HG02588 (cell line): ENCODE data around the gene WDR81.
"Not testable (repeated sequence)": the region's sequence is repeated elsewhere in the genome, so short reads cannot be mapped to it uniquely, and the experiment has no call there.

Experiments
- ATAC-seq: cut with Tn5 transposase; IDR thresholded peaks from one replicate; pipeline ENCODE4 v1.9.1; 2021; ENCODE audit warnings: mild to moderate bottlenecking, moderate library complexity; ENCODE audit not compliant: unreplicated experiment

The WDR81 gene

DNA sequence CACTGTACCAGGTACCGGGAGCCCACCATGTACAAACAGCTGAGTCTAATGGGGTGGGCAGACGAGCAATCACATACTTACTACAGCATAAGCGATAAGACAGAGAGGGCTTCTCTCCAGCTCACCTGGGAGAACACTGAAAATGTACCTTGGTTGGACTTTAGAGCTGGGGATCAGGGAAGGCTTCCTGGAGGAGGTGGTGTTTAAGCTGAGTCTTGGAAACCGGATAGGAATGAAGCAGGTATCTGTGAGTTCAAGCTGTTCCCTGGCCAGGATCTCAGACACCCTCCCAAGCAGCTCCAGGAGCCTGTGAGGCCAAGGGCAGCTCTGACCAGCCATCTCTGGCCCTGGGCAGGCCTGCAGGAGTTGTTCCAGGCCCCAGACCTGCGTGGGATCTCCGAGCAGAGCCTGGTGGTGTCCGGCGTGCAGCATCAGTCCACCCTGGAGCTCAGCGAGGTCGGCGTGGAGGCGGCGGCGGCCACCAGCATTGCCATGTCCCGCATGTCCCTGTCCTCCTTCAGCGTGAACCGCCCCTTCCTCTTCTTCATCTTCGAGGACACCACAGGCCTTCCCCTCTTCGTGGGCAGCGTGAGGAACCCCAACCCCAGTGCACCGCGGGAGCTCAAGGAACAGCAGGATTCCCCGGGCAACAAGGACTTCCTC, 29.4 kb downstream of the WDR81 start:
- ATAC-seq: no peak

DNA sequence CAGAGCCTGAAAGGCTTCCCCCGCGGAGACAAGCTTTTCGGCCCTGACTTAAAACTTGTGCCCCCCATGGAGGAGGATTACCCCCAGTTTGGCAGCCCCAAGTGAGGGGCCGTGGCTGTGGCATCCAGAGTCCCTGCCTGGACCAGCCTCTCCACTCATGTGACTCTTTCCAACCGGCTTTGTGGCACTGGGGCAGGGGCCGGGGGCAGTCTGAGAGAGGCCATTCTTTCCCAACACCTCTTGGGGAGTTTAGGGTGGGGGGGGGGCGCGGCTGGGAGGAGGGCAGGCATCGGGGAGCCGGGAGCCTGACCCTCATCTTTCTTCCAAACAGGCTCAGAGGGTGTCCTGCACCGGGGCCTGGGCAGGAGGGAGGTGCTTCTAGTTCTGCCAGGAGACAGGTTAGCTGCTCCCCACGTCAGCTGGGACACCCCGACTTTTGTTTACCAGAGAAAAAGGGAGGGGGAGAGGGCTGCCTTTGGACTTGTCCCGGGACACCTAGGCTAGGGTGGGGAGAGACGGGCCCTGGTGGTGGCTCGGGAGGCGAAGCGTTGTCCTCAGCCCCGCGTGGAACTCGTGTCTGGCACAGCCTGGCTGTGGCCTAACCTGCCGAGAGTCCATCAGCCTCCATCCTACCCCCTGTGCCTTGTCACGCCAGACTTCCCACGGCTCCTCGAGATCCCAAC, 30.1 kb downstream of the WDR81 start:
- no peak for ATAC-seq

DNA sequence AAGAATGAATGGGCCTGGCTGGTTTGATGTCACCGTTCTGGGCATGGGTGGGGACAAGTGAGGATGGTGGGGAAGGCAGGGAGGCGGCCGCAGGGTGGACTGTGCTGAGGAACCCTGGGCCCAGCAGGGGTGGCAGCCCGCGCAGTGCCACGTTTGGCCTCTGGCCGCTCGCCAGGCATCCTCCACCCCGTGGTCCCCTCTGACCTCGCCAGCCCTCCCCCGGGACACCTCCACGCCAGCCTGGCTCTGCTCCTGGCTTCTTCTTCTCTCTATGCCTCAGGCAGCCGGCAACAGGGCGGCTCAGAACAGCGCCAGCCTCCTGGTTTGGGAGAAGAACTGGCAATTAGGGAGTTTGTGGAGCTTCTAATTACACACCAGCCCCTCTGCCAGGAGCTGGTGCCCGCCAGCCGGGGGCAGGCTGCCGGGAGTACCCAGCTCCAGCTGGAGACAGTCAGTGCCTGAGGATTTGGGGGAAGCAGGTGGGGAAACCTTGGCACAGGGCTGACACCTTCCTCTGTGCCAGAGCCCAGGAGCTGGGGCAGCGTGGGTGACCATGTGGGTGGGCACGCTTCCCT, 30.8 kb downstream of the WDR81 start:
- ATAC-seq: no peak

DNA sequence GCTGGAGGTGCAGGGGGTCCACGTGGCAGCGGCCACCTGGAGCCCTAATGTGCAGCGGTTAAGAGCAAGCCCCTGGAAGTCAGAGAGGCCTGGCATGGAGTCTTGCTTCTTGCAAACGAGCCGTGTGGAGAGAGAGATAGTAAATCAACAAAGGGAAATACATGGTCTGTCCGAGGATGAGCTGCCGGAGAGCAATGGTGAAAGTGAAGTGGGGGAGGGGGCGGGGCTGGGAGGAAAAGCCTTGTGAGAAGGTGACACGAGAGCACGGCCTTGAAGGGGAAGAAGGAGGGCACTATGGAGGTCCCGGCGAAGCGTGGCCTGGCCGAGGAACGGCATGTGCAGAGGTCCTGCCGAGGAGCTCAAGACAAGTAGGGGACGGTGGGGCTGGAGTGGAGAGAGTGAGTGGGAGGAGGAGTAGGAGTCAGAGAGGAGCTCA, 31.3 kb downstream of the WDR81 start:
- no peak for ATAC-seq

DNA sequence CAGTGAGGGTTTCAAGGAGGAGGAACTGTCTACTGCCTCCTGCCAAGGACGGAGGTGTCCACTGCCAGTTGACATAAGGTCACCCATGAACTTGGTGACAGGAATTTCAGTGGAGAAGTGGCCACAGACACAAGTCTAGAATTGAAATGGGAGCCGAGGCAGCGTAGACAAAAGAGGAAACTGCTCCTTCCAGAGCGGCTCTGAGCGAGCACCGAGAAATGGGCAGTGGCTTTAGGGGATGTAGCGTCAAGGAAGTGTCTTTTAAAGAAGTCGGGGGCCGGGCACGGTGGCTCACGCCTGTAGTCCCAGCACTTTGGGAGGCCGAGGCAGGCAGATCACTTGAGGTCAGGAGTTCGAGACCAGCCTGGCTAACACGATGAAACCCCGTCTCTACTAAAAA, 34.3 kb downstream of the WDR81 start:
- no peak for ATAC-seq

DNA sequence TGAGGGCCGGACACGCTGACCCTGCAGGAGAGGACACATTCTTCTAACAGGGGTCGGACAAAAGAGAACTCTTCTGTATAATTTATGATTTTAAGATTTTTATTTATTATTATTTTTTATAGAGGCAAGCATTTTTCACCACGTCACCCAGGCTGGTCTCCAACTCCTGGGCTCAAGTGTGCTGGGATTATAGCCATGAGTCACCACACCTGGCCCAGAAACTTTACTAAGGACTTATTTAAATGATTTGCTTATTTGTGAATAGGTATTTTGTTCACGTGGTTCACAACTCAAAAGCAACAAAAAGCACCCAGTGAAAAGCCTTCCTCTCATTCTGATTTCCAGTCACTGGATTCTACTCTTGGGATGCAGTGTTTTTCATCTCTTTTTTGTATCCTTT, 35.0 kb downstream of the WDR81 start:
- no peak for ATAC-seq

DNA sequence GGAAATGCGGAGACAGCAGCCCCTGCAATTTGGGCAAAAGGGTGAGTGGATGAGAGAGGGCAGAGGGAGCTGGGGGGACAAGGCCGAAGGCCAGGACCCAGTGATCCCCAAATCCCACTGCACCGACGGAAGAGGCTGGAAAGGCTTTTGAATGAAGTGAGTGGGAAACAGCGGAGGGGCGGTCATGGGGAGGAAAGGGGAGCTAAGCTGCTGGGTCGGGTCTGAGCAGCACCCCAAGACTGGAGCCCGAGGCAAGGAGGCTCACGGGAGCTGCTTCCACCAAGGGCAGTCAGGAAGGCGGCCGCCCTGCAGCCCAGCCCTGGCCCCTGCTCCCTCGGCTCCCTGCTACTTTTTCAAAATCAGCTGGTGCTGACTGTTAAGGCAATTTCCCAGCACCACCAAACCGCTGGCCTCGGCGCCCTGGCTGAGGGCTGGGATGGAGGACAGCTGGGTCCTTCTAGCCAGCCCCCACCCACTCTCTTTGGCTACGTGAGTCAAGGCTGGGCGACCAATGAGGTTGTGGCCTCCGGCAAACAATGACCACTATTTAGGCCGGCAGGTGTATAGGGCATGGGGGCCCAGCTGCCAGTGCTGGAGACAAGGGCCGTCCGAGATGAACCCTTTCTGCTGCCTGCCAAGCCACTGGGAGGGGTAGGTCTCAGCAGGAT, 37.9 kb downstream of the WDR81 start:
- no peak for ATAC-seq

DNA sequence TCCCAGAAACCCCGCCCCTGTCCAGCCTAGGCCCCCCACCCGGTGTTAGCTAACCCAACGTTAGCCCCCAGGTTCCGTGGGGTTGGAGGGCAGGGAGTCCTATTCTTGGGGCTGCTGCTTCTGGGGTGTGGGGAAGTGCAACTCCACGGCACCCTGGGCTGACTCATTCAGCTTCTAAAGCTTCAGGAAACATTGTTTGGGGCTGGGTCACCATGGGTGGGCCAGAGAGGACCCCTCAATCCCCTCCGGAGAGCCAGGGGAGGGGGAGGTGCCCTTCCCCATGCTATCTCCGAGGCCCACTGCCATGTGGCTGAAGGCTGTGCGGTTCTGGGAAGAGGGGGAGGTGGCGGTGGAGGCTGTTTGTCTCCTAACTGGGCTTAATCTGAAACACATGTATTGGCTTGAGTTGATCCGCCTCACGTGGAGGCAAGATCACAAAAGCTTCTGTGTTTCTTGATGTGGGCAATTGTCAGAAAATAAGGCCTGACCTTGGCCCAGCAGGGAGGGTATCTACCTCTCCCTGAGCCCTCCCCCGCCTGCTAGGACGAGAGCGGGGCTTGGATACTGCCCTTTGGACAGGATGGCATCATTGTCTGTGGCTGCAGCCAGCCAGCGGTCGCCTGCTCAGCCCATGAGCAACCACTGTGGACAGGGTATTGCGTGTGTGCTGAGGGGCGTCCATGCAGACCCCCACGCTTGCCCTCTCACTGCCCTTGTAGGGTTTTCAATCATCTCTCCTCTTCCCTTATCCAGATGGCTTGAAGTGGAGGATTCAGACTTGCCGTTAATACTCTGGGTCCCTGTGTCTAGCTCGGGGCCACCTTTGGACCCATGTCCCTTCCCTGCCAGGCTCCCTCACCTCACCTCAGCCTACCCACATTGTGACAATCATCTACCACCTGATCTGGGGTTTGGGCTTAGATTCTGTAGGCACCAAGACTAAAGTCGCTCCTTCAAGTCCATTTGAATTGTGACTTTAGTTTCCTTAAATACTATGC, 38.7 kb downstream of the WDR81 start:
- no peak for ATAC-seq

DNA sequence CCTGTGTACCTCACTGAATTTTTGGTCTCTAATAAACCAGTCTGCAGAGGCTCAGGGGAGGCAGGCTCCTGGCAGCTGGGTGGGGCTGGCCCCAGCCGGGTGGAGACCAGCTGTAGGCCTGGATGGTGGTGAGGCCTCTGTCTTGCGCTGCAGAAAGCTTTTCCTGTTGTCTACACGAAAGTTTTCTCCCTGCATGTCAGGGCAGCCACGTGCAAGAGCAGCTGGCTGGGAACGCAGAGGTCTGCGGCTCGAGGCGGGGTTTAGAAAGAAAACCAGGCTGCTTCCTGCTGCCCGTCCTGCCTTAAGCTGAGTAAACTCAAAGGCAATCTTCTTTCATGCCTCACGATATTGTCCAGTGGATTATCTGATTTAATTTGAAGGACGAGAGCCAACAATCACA, 39.8 kb downstream of the WDR81 start:
- no peak for ATAC-seq

DNA sequence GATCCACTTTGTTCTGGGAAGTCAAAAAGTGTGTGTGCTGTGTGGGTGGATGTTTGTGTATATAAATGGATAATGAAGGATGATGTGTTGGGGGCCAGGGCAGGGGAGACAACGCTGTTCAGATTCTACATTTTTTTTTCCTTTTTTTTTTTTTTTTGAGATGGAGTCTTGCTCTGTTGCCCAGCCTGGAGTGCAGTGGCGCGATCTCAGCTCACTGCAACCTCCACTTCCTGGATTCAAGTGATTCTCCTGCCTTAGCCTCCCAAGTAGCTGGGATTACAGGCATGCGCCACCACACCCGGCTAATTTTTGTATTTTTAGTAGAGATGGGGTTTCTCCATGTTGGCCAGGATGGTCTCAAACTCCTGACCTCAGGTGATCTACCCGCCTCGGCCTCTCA, 40.2 kb downstream of the WDR81 start:
- ATAC-seq: not testable (repeated sequence)

DNA sequence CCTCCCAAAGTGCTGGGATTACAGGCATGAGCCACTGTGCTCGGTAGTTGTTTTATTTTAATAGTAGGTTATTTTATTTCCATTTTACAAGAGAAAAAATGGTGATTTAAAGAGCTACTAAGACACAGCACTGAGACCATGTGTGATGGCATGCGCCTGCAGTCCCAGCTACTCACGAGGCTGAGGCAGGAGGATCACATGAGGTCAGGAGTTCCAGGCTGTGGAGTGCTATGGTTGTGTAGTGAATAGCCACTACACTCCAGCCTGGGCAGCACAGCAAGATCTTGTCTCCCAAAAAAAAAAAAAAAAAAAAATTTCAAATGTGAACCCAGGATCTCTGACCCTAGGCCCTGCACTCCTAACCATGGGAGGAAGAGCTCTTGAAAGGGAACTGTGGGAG, 41.1 kb downstream of the WDR81 start:
- ATAC-seq: no peak

DNA sequence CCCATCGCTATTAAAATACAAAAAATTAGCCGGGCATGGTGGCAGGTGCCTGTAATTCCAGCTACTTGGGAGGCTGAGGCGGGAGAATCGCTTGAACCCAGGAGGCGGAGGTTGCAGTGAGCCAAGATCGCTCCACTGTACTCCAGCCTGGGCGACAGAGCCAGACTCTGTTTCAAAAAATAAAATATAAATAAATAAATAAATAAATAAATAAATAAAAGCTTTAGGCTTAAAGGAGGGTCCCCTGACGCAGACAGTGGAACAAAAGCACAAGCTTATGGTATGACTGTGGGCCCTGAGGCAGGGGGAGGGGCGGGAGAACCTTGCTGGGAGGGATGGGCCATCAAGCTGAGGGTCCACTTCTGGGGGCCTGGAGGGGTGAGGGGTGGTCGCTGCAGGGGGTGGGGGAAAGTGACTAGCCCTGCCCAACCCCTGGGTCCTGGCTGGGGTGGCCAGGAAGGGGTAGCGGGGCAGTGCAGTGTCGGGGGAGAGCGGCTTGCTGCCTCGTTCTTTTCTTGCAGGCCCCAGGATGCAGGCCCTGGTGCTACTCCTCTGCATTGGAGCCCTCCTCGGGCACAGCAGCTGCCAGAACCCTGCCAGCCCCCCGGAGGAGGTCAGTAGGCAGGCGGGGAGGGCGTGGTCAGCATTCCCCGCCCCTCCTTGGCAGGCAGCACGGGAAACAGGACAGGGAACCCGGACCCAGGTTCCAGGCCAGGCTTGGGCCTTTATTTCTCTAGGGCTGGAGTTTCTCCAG, 42.1 kb downstream of the WDR81 start:
- ATAC-seq: no peak

DNA sequence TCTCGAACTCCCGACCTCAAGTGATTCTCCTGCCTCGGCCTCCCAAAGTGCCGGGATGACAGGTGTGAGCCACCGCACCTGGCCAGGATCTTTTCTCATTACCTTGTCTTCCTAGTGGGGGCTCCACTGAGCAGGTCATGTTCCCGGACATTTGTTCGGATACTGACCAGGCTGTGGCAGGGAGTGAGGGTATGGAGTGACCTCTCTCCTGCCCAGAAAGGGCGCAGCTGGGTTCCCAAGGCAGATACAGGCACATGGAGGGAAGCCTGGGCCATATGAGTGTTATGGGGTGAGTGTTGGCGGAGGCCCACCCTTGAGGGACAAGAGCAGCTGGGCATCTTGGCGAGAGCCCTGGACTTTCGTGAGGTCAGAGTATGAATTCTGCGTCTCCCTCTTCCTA, 42.9 kb downstream of the WDR81 start:
- ATAC-seq: no peak

DNA sequence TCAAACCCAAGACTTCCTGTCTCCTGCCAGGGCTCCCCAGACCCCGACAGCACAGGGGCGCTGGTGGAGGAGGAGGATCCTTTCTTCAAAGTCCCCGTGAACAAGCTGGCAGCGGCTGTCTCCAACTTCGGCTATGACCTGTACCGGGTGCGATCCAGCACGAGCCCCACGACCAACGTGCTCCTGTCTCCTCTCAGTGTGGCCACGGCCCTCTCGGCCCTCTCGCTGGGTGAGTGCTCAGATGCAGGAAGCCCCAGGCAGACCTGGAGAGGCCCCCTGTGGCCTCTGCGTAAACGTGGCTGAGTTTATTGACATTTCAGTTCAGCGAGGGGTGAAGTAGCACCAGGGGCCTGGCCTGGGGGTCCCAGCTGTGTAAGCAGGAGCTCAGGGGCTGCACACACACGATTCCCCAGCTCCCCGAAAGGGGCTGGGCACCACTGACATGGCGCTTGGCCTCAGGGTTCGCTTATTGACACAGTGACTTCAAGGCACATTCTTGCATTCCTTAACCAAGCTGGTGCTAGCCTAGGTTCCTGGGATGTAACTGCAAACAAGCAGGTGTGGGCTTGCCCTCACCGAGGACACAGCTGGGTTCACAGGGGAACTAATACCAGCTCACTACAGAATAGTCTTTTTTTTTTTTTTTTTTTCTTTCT, 45.4 kb downstream of the WDR81 start:
- ATAC-seq: no peak

DNA sequence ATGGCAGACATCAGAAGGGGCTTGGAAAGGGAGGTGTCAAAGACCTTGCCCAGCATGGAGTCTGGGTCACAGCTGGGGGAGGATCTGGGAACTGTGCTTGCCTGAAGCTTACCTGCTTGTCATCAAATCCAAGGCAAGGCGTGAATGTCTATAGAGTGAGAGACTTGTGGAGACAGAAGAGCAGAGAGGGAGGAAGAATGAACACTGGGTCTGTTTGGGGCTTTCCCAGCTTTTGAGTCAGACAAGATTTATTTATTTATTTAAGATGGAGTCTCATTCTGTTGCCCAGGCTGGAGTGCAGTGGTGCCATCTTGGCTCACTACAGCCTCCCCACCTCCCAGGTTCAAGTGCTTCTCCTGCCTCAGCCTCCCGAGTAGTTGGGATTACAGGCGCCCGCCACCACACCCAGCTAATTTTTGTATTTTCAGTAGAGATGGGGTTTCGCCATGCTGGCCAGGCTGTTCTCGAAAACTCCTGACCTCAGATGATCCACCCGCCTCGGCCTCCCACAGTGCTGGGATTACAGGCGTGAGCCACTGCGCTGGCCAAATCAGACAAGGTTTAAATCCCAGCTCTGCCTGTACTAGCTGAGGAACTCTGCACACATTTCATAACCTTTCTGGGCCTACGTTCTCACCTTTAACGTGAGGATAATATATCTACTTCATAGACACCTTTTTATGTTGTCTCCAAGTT, 48.6 kb downstream of the WDR81 start:
- ATAC-seq: not testable (repeated sequence)

DNA sequence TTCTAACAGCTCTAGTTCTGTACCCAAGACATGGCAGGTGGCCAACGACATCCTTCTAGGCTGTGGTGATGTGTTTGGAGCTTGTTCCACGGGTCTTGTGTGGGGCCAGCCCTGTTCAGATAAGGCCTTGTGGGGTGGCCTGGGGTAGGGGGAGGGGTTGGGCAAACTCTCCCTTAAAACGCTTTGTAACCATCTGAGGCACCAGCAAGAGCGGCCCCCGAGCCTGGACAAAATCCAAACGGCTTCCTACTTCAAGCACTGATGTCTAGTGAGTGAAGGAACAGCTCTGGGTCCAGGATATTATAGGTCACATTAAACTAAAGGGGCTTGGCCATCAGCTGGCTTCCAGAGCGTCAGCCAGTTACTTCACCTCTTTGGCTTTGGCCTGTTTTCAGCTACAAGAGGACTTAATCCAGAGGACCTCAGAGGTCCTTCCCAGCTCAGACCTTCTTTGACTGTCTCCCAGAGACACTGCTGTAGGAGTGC, 49.2 kb downstream of the WDR81 start:
- no peak for ATAC-seq

DNA sequence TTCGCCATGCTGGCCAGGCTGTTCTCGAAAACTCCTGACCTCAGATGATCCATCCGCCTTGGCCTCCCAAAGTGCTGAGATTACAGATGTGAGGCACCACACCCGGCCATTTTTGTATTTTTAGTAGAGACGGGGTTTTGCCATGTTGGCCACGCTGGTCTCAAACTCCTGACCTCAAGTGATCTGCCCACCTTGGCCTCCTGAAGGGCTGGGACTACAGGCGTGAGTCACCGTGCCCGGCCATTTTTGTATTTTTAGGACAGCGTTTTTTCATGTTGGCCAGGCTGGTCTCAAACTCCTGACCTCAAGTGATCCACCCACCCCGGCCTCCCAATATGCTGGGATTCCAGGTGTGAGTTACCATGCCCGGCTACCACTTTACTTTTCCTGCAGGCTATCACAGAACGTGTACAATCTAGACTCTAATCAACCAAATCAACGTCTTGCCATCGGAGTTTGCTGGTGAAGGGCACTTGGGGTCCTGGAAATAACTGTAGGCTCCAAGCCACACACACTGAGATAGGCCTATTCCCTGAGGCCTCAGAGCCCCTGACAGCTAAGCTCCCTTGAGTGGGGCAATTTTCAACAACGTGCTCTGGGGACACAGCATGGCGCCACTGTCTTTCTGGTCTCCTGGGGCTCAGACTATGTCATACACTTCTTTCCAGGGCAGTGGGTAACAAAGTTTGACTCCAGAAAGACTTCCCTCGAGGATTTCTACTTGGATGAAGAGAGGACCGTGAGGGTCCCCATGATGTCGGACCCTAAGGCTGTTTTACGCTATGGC, 50.1 kb downstream of the WDR81 start:
- ATAC-seq: no peak

DNA sequence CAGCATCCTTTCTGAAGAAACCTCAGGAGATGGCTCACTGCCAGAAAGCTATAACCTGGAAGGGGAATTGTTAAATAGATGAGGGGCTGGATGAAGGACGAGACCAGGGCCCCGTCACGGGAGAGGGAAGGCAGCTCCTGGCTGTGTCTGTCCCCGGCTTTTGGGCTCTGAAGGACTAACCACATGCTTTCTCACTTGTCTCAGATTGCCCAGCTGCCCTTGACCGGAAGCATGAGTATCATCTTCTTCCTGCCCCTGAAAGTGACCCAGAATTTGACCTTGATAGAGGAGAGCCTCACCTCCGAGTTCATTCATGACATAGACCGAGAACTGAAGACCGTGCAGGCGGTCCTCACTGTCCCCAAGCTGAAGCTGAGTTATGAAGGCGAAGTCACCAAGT, 51.8 kb downstream of the WDR81 start:
- no peak for ATAC-seq
